A673 (cell line): ENCODE results near the gene BRD9. TPM values are rescaled to one million over a fixed set of nuclear protein-coding genes. Genes with fewer than 3 reads are reported as not detected.

ENCODE experiments used
- BruUV-seq: library from RNA; stranded (reverse); fragments of 400-500 nt; replicated peaks from 2 replicates; lab custom pipeline; 2021; lab: Mats Ljungman, UMichigan
- CTCF ChIA-PET: fragments of 300-600 bp; sonication (Branson Sonifier 250); formaldehyde crosslinking; loops from one replicate; lab custom pipeline; 2022; ENCODE audit warnings: antibody characterized with exemption; lab: Charles Lee
- POLR2A ChIA-PET: fragments of 300-600 bp; sonication (Branson Sonifier 250); formaldehyde crosslinking; loops from one replicate; lab custom pipeline; 2022; ENCODE audit warnings: antibody characterized with exemption; ENCODE audit not compliant: low non-redundant PET; lab: Charles Lee
- DNase-seq: peaks from one replicate; pipeline ENCODE4 v3.0.0-alpha.2; 2015; ENCODE audit warnings: low spot score
- H3K27ac ChIP-seq: fragments of 200-600 bp; sonication (generic); 2 replicates; pipeline ENCODE4 v1.5.1; 2016; ENCODE audit warnings: mixed run types, low read depth, mild to moderate bottlenecking, mixed read lengths, antibody characterized with exemption, low read length; ENCODE audit not compliant: poor library complexity, severe bottlenecking
- H3K27me3 ChIP-seq: fragments of 200-600 bp; sonication (generic); replicated peaks from 2 replicates; pipeline ENCODE4 v1.6.1; 2017; ENCODE audit warnings: mixed run types, low read depth, mild to moderate bottlenecking, mixed read lengths, antibody characterized with exemption, low read length; ENCODE audit not compliant: insufficient read depth, poor library complexity
- H3K36me3 ChIP-seq: fragments of 200-600 bp; sonication (generic); 2 replicates; pipeline ENCODE4 v1.6.1; 2016; ENCODE audit warnings: mixed run types, mild to moderate bottlenecking, mixed read lengths, antibody characterized with exemption, low read length; ENCODE audit not compliant: insufficient read depth, poor library complexity, severe bottlenecking
- H3K4me1 ChIP-seq: fragments of 200-600 bp; sonication (generic); 2 replicates; pipeline ENCODE4 v1.6.1; 2017; ENCODE audit warnings: mixed run types, mild to moderate bottlenecking, mixed read lengths, antibody characterized with exemption, low read length; ENCODE audit not compliant: insufficient read depth, poor library complexity, severe bottlenecking
- H3K4me3 ChIP-seq: fragments of 200-600 bp; sonication (generic); 2 replicates; pipeline ENCODE4 v1.5.1; 2016; ENCODE audit warnings: low read depth, mixed run types, mild to moderate bottlenecking, mixed read lengths, low read length; ENCODE audit not compliant: poor library complexity, severe bottlenecking
- H3K9me3 ChIP-seq: fragments of 200-600 bp; sonication (generic); 2 replicates; pipeline ENCODE4 v1.6.1; 2016; ENCODE audit warnings: mixed run types, low read depth, mild to moderate bottlenecking, mixed read lengths, antibody characterized with exemption, low read length; ENCODE audit not compliant: poor library complexity, severe bottlenecking
- CTCF ChIP-seq: fragments of 300-800, 200-600 bp; sonication (generic); conservative IDR thresholded peaks from 2 replicates; pipeline ENCODE4 v1.5.1; 2017; ENCODE audit warnings: low read depth, mild to moderate bottlenecking, antibody characterized with exemption, low read length, moderate library complexity, mixed read lengths
- EZH2 ChIP-seq: fragments of 200-600 bp; sonication (generic); IDR thresholded peaks from 2 replicates; pipeline ENCODE4 v1.6.1; 2017; ENCODE audit warnings: borderline replicate concordance, low read depth, mild to moderate bottlenecking, mixed read lengths, antibody characterized with exemption, low read length; ENCODE audit not compliant: poor library complexity, severe bottlenecking
- intact Hi-C: fragments of 100-400 bp; cut with micrococcal nuclease; formaldehyde crosslinking; loops from one replicate; pipeline ENCODE4 v1.10.0; 2022; ENCODE audit not compliant: unreplicated experiment
- total RNA-seq: library from RNA; stranded (reverse); gene quantifications from 2 replicates; pipeline ENCODE4 v1.2.3, GENCODE V29; 2021

Gene BRD9
- total RNA-seq, 1 experiment from 2014 or later, result 73.7 TPM

GRCh38 chr5:878125-878524 is 14.5 kb downstream of the BRD9 start:
- H3K4me1 ChIP-seq, result no peaks in the 10 kb centered on the region
- CTCF ChIA-PET, result interaction anchor here (0.5 kb wide), 1 partner anchor 748 kb away, joined by 4 read pairs; no protein-coding TSS in a partner anchor
- no peak for DNase-seq
- TF ChIP-seq CTCF, result no peak
- no peak for TF ChIP-seq EZH2
- intact Hi-C loops, result no loop called here
- BruUV-seq, result no TSS peak
- H3K4me3 ChIP-seq, result no peak overlapping the region
- H3K36me3 ChIP-seq, result peaks cover 60% of the 10 kb centered on the region
- POLR2A ChIA-PET, result no interaction called here
- H3K27ac ChIP-seq, result no peak overlapping the region
- H3K9me3 ChIP-seq, result no peaks in the 10 kb centered on the region
- no peaks in the 10 kb centered on the region for H3K27me3 ChIP-seq

- Histone ChIP-seq H3K36me3 (peaks cover 66% of the 10 kb centered on the region), H3K9me3 (no peaks in the 10 kb centered on the region), H3K27ac (no peak overlapping the region), H3K27me3 (no peaks in the 10 kb centered on the region), H3K4me1 (no peaks in the 10 kb centered on the region), H3K4me3 (no peak overlapping the region)
- TF ChIP-seq CTCF (no peak), EZH2 (no peak)
- ChIA-PET CTCF (no interaction called here), POLR2A (no interaction called here)
- intact Hi-C loops, result no loop called here
- no TSS peak for BruUV-seq
- DNase-seq, result no peak
These were observed 15.9 kb downstream of the BRD9 start for GRCh38 chr5:876398-877365.

GRCh38 chr5:875931-876330 is 16.7 kb downstream of the BRD9 start:
- Histone ChIP-seq H3K4me3 (no peak overlapping the region), H3K36me3 (peaks cover 66% of the 10 kb centered on the region)
- CTCF ChIA-PET, result no interaction called here

More at GRCh38 chr5:875931-876330, 16.7 kb downstream of the BRD9 start:
- TF ChIP-seq EZH2 (no peak), CTCF (no peak)
- no TSS peak for BruUV-seq
- Histone ChIP-seq H3K4me1 (no peaks in the 10 kb centered on the region), H3K27ac (no peak overlapping the region), H3K9me3 (no peaks in the 10 kb centered on the region), H3K27me3 (no peaks in the 10 kb centered on the region)
- POLR2A ChIA-PET, result no interaction called here
- intact Hi-C loops, result no loop called here
- DNase-seq, result no peak
